GM23248 (cell line): ENCODE results near the gene CDH8.

Experiments used
- EZH2 ChIP-seq: fragments of 200-600 bp; sonication (generic); IDR thresholded peaks from 2 replicates; pipeline ENCODE4 v1.6.1; 2018; ENCODE audit warnings: antibody characterized with exemption, mild to moderate bottlenecking; ENCODE audit not compliant: insufficient read depth, poor library complexity, severe bottlenecking
- EZH2phosphoT487 ChIP-seq: fragments of 200-600 bp; sonication (generic); IDR thresholded peaks from 2 replicates; pipeline ENCODE4 v1.6.1; 2018; ENCODE audit warnings: antibody characterized with exemption, moderate library complexity, mild to moderate bottlenecking, low read depth; ENCODE audit not compliant: insufficient read depth

DNA sequence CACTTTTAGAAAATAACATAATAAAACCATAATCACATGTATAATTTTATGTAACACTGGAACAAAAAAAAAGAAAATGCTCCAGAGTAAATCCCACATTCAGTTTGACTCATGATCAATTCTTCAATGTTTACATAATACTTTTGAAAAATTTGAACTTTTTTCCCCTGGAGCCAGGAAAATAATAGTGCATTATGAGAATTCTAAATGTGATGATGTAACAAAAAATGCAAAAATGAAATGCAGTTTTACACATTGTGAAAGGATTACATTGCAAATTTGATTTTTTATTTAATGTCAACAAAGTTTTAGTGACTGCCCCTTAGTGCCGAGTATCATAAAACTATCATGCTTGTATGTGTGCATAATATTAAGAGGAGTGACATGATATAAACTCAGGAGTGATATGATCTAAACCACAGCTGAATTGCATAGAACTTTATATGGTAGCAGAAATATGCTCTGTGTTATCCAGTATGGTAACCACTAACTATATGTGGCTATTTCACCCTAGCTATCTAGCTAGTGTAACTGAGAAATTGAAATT, 238.2 kb downstream of the CDH8 start:
- no peak for TF ChIP-seq EZH2phosphoT487
- no peak for TF ChIP-seq EZH2
